H9 (cell line): ENCODE data around the gene GPX2. TPM values are rescaled to one million over a fixed set of nuclear protein-coding genes. Genes with fewer than 3 reads are reported as not detected.

Experiments used
- DNase-seq: peaks from one replicate; pipeline ENCODE4 v3.0.0-alpha.2; 2017
- H2AFZ ChIP-seq: one replicate; pipeline ENCODE4 v1.6.1; 2013; ENCODE audit warnings: mild to moderate bottlenecking, low read length, control low read depth, moderate library complexity
- H2AK5ac ChIP-seq: 2 replicates; pipeline ENCODE4 v1.6.1; 2013; ENCODE audit warnings: low read length, control low read depth, mixed read lengths; ENCODE audit not compliant: insufficient read length
- H2BK120ac ChIP-seq: one replicate; pipeline ENCODE4 v1.6.1; 2013; ENCODE audit warnings: low read depth, mild to moderate bottlenecking, low read length, control low read depth, inconsistent platforms; ENCODE audit not compliant: poor library complexity, severe bottlenecking
- H2BK12ac ChIP-seq: 2 replicates; pipeline ENCODE4 v1.6.1; 2013; ENCODE audit warnings: low read length, control low read depth, mixed read lengths, low read depth; ENCODE audit not compliant: insufficient read length
- H2BK15ac ChIP-seq: 2 replicates; pipeline ENCODE4 v1.6.1; 2013; ENCODE audit warnings: low read depth, low read length, control low read depth
- H2BK20ac ChIP-seq: one replicate; pipeline ENCODE4 v1.6.1; 2013; ENCODE audit warnings: low read depth, mild to moderate bottlenecking, low read length, control low read depth, inconsistent platforms; ENCODE audit not compliant: poor library complexity, severe bottlenecking
- H2BK5ac ChIP-seq: 2 replicates; pipeline ENCODE4 v1.6.1; 2013; ENCODE audit warnings: low read length, control low read depth, mixed read lengths; ENCODE audit not compliant: insufficient read length
- H3K14ac ChIP-seq: 2 replicates; pipeline ENCODE4 v1.6.1; 2013; ENCODE audit warnings: low read length, control low read depth; ENCODE audit not compliant: insufficient read depth
- H3K18ac ChIP-seq: 2 replicates; pipeline ENCODE4 v1.6.1; 2013; ENCODE audit warnings: low read depth, mild to moderate bottlenecking, mixed read lengths, low read length, control low read depth; ENCODE audit not compliant: insufficient read length
- H3K23ac ChIP-seq: 2 replicates; pipeline ENCODE4 v1.6.1; 2013; ENCODE audit warnings: low read length, control low read depth, mixed read lengths, low read depth; ENCODE audit not compliant: insufficient read length
- H3K23me2 ChIP-seq: 2 replicates; pipeline ENCODE4 v1.6.1; 2013; ENCODE audit warnings: low read depth, mild to moderate bottlenecking, mixed read lengths, low read length, control low read depth; ENCODE audit not compliant: insufficient read length, poor library complexity, severe bottlenecking
- H3K27ac ChIP-seq: 2 replicates; pipeline ENCODE4 v1.5.1; 2013; ENCODE audit warnings: low read length, control low read depth, mixed read lengths, low read depth; ENCODE audit not compliant: insufficient read length
- H3K27me3 ChIP-seq: 2 replicates; pipeline ENCODE4 v1.6.1; 2013; ENCODE audit warnings: low read length, control low read depth, inconsistent platforms; ENCODE audit not compliant: insufficient read depth
- H3K4ac ChIP-seq: 2 replicates; pipeline ENCODE4 v1.6.1; 2013; ENCODE audit warnings: low read depth, mild to moderate bottlenecking, control low read depth, inconsistent platforms, low read length, moderate library complexity
- H3K4me1 ChIP-seq: 2 replicates; pipeline ENCODE4 v1.6.1; 2013; ENCODE audit warnings: low read length, control low read depth, inconsistent platforms; ENCODE audit not compliant: insufficient read depth
- H3K4me2 ChIP-seq: 2 replicates; pipeline ENCODE4 v1.6.1; 2013; ENCODE audit warnings: low read length, control low read depth, mixed read lengths; ENCODE audit not compliant: insufficient read length, insufficient read depth
- H3K56ac ChIP-seq: 2 replicates; pipeline ENCODE4 v1.6.1; 2013; ENCODE audit warnings: low read depth, mild to moderate bottlenecking, mixed read lengths, low read length, control low read depth; ENCODE audit not compliant: insufficient read length
- H3K79me1 ChIP-seq: 2 replicates; pipeline ENCODE4 v1.6.1; 2013; ENCODE audit warnings: low read depth, mild to moderate bottlenecking, moderate library complexity, low read length, control low read depth, inconsistent platforms; ENCODE audit not compliant: insufficient read depth, poor library complexity, severe bottlenecking
- H3K79me2 ChIP-seq: 2 replicates; pipeline ENCODE4 v1.6.1; 2013; ENCODE audit warnings: low read length, control low read depth, inconsistent platforms; ENCODE audit not compliant: insufficient read depth
- H3K9ac ChIP-seq: 2 replicates; pipeline ENCODE4 v1.6.1; 2013; ENCODE audit warnings: low read length, control low read depth, mixed read lengths; ENCODE audit not compliant: insufficient read length; ENCODE audit errors: extremely low read depth
- H3K9me3 ChIP-seq: one replicate; pipeline ENCODE4 v1.6.1; 2013; ENCODE audit warnings: low read depth, low read length, inconsistent platforms; ENCODE audit not compliant: control insufficient read depth
- H3T11ph ChIP-seq: one replicate; pipeline ENCODE4 v1.6.1; 2013; ENCODE audit warnings: mild to moderate bottlenecking, low read length, control low read depth, inconsistent platforms
- H4K20me1 ChIP-seq: one replicate; pipeline ENCODE4 v1.6.1; 2013; ENCODE audit not compliant: control insufficient read depth, insufficient read length, insufficient read depth
- H4K5ac ChIP-seq: 2 replicates; pipeline ENCODE4 v1.6.1; 2013; ENCODE audit warnings: low read depth, mild to moderate bottlenecking, mixed read lengths, low read length, control low read depth; ENCODE audit not compliant: insufficient read length
- H4K8ac ChIP-seq: replicated peaks from 2 replicates; pipeline ENCODE4 v1.6.1; 2013; ENCODE audit warnings: low read length, control low read depth, mixed read lengths, low read depth; ENCODE audit not compliant: insufficient read length
- H4K91ac ChIP-seq: 2 replicates; pipeline ENCODE4 v1.6.1; 2013; ENCODE audit warnings: low read depth, mild to moderate bottlenecking, moderate library complexity, mixed read lengths, low read length, control low read depth; ENCODE audit not compliant: insufficient read length
- H3K27ac Mint-ChIP-seq, 3 experiments: 2 replicates in 2 of 3; 3 replicates in 1 of 3; pipeline ENCODE4 v1.8.0; 2020 to 2021; ENCODE audit warnings: mixed read lengths in 3 of 3, mild to moderate bottlenecking in 1 of 3, moderate library complexity in 1 of 3
- H3K27me3 Mint-ChIP-seq: 2 replicates; pipeline ENCODE4 v1.8.0; 2021; ENCODE audit warnings: low read depth, mild to moderate bottlenecking, moderate library complexity, mixed read lengths
- H3K36me3 Mint-ChIP-seq, 3 experiments: 2 replicates in 2 of 3; 3 replicates in 1 of 3; pipeline ENCODE4 v1.8.0; 2020 to 2021; ENCODE audit warnings: low read depth in 3 of 3, mixed read lengths in 3 of 3; ENCODE audit not compliant: insufficient read depth in 1 of 3
- H3K4me1 Mint-ChIP-seq, 2 experiments: 2 replicates each; pipeline ENCODE4 v1.8.0; 2020; ENCODE audit warnings: mixed read lengths in 2 of 2
- H3K4me3 Mint-ChIP-seq, 2 experiments: 2 replicates in 1 of 2; 3 replicates in 1 of 2; pipeline ENCODE4 v1.8.0; 2020 to 2021; ENCODE audit warnings: mild to moderate bottlenecking in 2 of 2, mixed read lengths in 2 of 2, moderate library complexity in 1 of 2
- H3K9me3 Mint-ChIP-seq, 2 experiments: 2 replicates in 1 of 2; 3 replicates in 1 of 2; pipeline ENCODE4 v1.8.0; 2020; ENCODE audit warnings: mild to moderate bottlenecking in 2 of 2, mixed read lengths in 2 of 2, moderate library complexity in 1 of 2
- CTCF ChIP-seq: fragments of 200-600 bp; sonication (generic); conservative IDR thresholded peaks from 3 replicates; pipeline ENCODE4 v1.8.0; 2021; ENCODE audit warnings: antibody characterized with exemption, mild to moderate bottlenecking
- WGBS: extraction: QIAGEN DNeasy Blood & Tissue Kit; methylation state at CpG from one replicate; pipeline ENCODE4 v1.1.7; 2013; ENCODE audit warnings: missing lambda C conversion rate, low lambda C conversion rate, mixed read lengths; ENCODE audit not compliant: insufficient read length; ENCODE audit errors: extremely low coverage; 5-methylcytosine and 5-hydroxymethylcytosine counted together
- total RNA-seq: library from RNA; stranded (reverse); gene quantifications from 2 replicates; pipeline ENCODE4 v1.2.1, GENCODE V29; 2021

Gene GPX2
- total RNA-seq, 1 experiment from 2014 or later, result 0.79 TPM

GRCh38 chr14:64990939-64991338 lies 48.4 kb upstream of the GPX2 start:
- peaks cover 3 to 14% of the 10 kb centered on the region in 2 experiments; a peak in 3 of 4 replicates for H3K4me1 Mint-ChIP-seq
- no CpG with 5 or more reads among the region's 4 CpGs for WGBS

More at GRCh38 chr14:64990939-64991338, 48.4 kb upstream of the GPX2 start:
- Histone ChIP-seq H2AFZ (no peak overlapping the region), H3K14ac (no peak overlapping the region), H3K79me1 (no peaks in the 10 kb centered on the region), H3K4me2 (no peak overlapping the region), H2BK5ac (no peak overlapping the region), H2BK20ac (no peak overlapping the region), H2AK5ac (no peak overlapping the region), H3T11ph (no peak overlapping the region), H3K23ac (no peak overlapping the region), H3K9me3 (no peaks in the 10 kb centered on the region), H4K91ac (no peak overlapping the region), H3K27ac (no peak overlapping the region), H3K56ac (no peak overlapping the region), H3K27me3 (no peaks in the 10 kb centered on the region), H3K4ac (no peak overlapping the region), H3K18ac (no peak overlapping the region), H2BK120ac (no peak overlapping the region), H2BK12ac (no peak overlapping the region), H4K8ac (no peak overlapping the region), H3K79me2 (no peaks in the 10 kb centered on the region), H2BK15ac (no peak overlapping the region), H4K20me1 (no peaks in the 10 kb centered on the region), H3K4me1 (0 out of 2 replicates have a peak, but pooled peaks cover 2% of the 10 kb centered on the region), H3K23me2 (no peaks in the 10 kb centered on the region), H3K9ac (no peak overlapping the region), H4K5ac (no peak overlapping the region)
- H3K36me3 Mint-ChIP-seq, result peaks cover 0 to 3% (median 0%) of the 10 kb centered on the region in 3 experiments; a peak in 3 of 7 replicates
- H3K27ac Mint-ChIP-seq, result no peak overlapping the region
- no peaks in the 10 kb centered on the region for H3K9me3 Mint-ChIP-seq
- no peak for TF ChIP-seq CTCF
- no peak for DNase-seq
- H3K27me3 Mint-ChIP-seq, result peaks cover 4% of the 10 kb centered on the region
- no peak overlapping the region for H3K4me3 Mint-ChIP-seq
